ENCODE measurements around the gene TIMP1. TPM values are rescaled to one million over a fixed set of nuclear protein-coding genes. Genes with fewer than 3 reads are reported as not detected.

Gene TIMP1
- total RNA-seq, 4 donors from 2014 or later = 46.5 to 395 (median 89.3) TPM

- intact Hi-C loops (cut with DNase I) = no loop called here
- no peak for TF ChIP-seq POLR2A (IDR thresholded peaks at IDR 0.05)
- TF ChIP-seq, protein P1, sequence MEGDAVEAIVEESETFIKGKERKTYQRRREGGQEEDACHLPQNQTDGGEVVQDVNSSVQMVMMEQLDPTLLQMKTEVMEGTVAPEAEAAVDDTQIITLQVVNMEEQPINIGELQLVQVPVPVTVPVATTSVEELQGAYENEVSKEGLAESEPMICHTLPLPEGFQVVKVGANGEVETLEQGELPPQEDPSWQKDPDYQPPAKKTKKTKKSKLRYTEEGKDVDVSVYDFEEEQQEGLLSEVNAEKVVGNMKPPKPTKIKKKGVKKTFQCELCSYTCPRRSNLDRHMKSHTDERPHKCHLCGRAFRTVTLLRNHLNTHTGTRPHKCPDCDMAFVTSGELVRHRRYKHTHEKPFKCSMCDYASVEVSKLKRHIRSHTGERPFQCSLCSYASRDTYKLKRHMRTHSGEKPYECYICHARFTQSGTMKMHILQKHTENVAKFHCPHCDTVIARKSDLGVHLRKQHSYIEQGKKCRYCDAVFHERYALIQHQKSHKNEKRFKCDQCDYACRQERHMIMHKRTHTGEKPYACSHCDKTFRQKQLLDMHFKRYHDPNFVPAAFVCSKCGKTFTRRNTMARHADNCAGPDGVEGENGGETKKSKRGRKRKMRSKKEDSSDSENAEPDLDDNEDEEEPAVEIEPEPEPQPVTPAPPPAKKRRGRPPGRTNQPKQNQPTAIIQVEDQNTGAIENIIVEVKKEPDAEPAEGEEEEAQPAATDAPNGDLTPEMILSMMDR (IDR thresholded peaks at IDR 0.05) = no peak
- 57 to 59% methylated on average over 4 of the region's 4 CpGs for WGBS, 2 donors
- Histone ChIP-seq H3K4me1 (no peaks in the 10 kb centered on the region), H3K36me3 (no peaks in the 10 kb centered on the region), H3K27ac (no peak overlapping the region), H3K27me3 (no peaks in the 10 kb centered on the region), H3K4me3 (replicated peaks in 1 of 3) (no peak overlapping the region), H3K9me3 (no peaks in the 10 kb centered on the region)
- no peak for DNase-seq
These were observed 5.1 kb downstream of the TIMP1 start for GRCh38 chrX:47587091-47587891.

GRCh38 chrX:47587906-47588735 is 5.9 kb downstream of the TIMP1 start:
- no peaks in the 10 kb centered on the region for H3K9me3 ChIP-seq
- no peak overlapping the region for H3K27ac ChIP-seq
- no peaks in the 10 kb centered on the region for H3K27me3 ChIP-seq
- 63 to 90% methylated on average over 4 to 11 of the region's 16 CpGs for WGBS, 2 donors
- no peaks in the 10 kb centered on the region for H3K36me3 ChIP-seq
- no peaks in the 10 kb centered on the region for H3K4me1 ChIP-seq
- intact Hi-C loops (cut with DNase I) = no loop called here
- DNase-seq = no peak
- H3K4me3 ChIP-seq (replicated peaks in 1 of 3) = no peak overlapping the region
- TF ChIP-seq, protein P1 (IDR thresholded peaks at IDR 0.05) = no peak

DNA sequence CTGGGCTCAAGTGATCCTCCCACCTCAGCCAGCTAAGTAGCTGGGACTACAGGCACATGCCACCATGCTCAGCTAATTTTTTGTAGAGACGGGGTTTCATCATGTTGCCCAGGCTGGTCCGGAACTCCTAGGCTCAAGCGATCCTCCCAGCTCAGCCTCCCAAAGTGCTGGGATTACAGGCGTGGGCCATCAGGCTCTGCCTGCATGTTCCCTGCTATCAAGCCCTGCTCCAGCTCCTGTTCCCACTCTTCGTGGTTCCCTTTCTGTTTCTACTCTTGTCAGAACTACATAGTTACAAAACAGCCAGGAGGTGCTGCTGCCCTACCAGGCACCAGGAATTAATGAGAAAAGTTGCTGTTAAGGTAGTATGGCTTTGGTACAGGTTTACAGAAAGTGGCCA is 8.7 kb downstream of the TIMP1 start:
- WGBS, 2 donors = 87 to 97% methylated on average over 5 of the region's 5 CpGs
- intact Hi-C loops (cut with DNase I) = no loop called here
- no peak for TF ChIP-seq POLR2A (IDR thresholded peaks at IDR 0.05)
- TF ChIP-seq, protein P1 (IDR thresholded peaks at IDR 0.05) = no peak

DNA sequence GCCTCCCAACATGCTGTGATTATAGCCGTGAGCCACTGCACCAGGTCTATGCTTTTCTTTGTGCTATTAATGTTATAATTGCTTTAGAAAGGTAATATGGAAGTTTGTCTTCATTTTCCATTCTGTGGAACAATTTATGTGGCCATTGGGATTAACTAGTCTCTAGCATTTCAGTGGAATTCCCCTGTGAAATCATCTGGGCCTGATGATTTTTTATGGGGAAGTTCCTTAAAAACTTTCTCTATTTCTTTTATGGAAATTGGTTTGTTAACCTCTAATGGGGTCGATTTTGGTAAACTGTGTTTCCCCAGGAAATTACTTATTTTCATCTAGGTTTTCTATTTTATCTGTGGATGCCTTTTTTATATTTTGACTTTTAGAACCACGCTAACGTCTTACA is 11.3 kb downstream of the TIMP1 start:
- intact Hi-C loops (cut with DNase I) = no loop called here
- DNase-seq = no peak
- H3K27me3 ChIP-seq = no peaks in the 10 kb centered on the region
- H3K4me3 ChIP-seq (replicated peaks in 1 of 3) = no peak overlapping the region
- 83 to 88% methylated on average over 4 of the region's 4 CpGs for WGBS, 2 donors
- no peaks in the 10 kb centered on the region for H3K4me1 ChIP-seq
- no peak overlapping the region for H3K27ac ChIP-seq
- no peaks in the 10 kb centered on the region for H3K9me3 ChIP-seq
- no peak for TF ChIP-seq POLR2A (IDR thresholded peaks at IDR 0.05)
- TF ChIP-seq, protein P1 (IDR thresholded peaks at IDR 0.05) = no peak
- H3K36me3 ChIP-seq = no peaks in the 10 kb centered on the region

More for the DNA sequence above, 8.7 kb downstream of the TIMP1 start:
- no peaks in the 10 kb centered on the region for H3K27me3 ChIP-seq
- H3K4me3 ChIP-seq (replicated peaks in 1 of 3) = no peak overlapping the region
- H3K9me3 ChIP-seq = no peaks in the 10 kb centered on the region
- DNase-seq = no peak
- no peaks in the 10 kb centered on the region for H3K4me1 ChIP-seq
- no peaks in the 10 kb centered on the region for H3K36me3 ChIP-seq
- H3K27ac ChIP-seq = no peak overlapping the region
